HL-60/S4 treated with phorbol 12-myristate 13-acetate at 8.2 ng/mL for 4 days and 3 days (cell line): ENCODE measurements around the gene MYBPHL.

Source experiments
- in situ Hi-C: fragments of 300-500 bp; cut with MboI; formaldehyde crosslinking; loops from 2 replicates; pipeline ENCODE4 v1.15.0; 2022; ENCODE audit warnings: low sequenced_read_pairs

MYBPHL gene

GRCh38 chr1:109281680-109282496 lies 24.9 kb downstream of the MYBPHL start:
- in situ Hi-C loops: no loop called here

GRCh38 chr1:109280862-109281261 lies 25.9 kb downstream of the MYBPHL start:
- in situ Hi-C loops: no loop called here

- in situ Hi-C loops: no loop called here
Measured at GRCh38 chr1:109279615-109280278, 27.1 kb downstream of the MYBPHL start.

- in situ Hi-C loops: no loop called here
Measured at GRCh38 chr1:109277434-109278204, 29.2 kb downstream of the MYBPHL start.

- in situ Hi-C loops: no loop called here
Measured at GRCh38 chr1:109275706-109276345, 31.0 kb downstream of the MYBPHL start.

- in situ Hi-C loops: no loop called here
Measured at GRCh38 chr1:109274533-109275476, 32.0 kb downstream of the MYBPHL start.

- in situ Hi-C loops: no loop called here
Measured at GRCh38 chr1:109273570-109274288, 33.1 kb downstream of the MYBPHL start.

GRCh38 chr1:109272831-109273547 lies 33.8 kb downstream of the MYBPHL start:
- in situ Hi-C loops: no loop called here

- in situ Hi-C loops: no loop called here
Measured at GRCh38 chr1:109272021-109272799, 34.6 kb downstream of the MYBPHL start.

- in situ Hi-C loops: no loop called here
Measured at GRCh38 chr1:109271458-109271857, 35.4 kb downstream of the MYBPHL start.

- in situ Hi-C loops: no loop called here
Measured at GRCh38 chr1:109270623-109271317, 36.0 kb downstream of the MYBPHL start.

GRCh38 chr1:109269981-109270622 lies 36.7 kb downstream of the MYBPHL start:
- in situ Hi-C loops: loop anchor here (10.0 kb wide), 2 partner anchors 125 to 265 kb away; partner anchors contain the start of genes GPR61 and SORT1

GRCh38 chr1:109269212-109269980 lies 37.4 kb downstream of the MYBPHL start:
- in situ Hi-C loops: loop anchor here (10.0 kb wide), 2 partner anchors 125 to 265 kb away; partner anchors contain the start of genes GPR61 and SORT1

GRCh38 chr1:109268431-109269211 lies 38.2 kb downstream of the MYBPHL start:
- in situ Hi-C loops: loop anchor here (10.0 kb wide), 2 partner anchors 126 to 266 kb away; partner anchors contain the start of genes GPR61 and SORT1

GRCh38 chr1:109267743-109268300 lies 39.0 kb downstream of the MYBPHL start:
- in situ Hi-C loops: loop anchor here (10.0 kb wide), 2 partner anchors 127 to 267 kb away; partner anchors contain the start of genes GPR61 and SORT1
